ENCODE data around the gene BCKDHB.

Gene BCKDHB

GRCh38 chr6:80338201-80338836, 231.8 kb downstream of the BCKDHB start:
- no peaks in the 10 kb centered on the region for H3K27me3 ChIP-seq (replicated peaks; ENCODE audit: control insufficient read depth, insufficient read depth, low read length)
- no peaks in the 10 kb centered on the region for H3K36me3 ChIP-seq (ENCODE audit: control insufficient read depth, insufficient read depth, low read length)
- no peak overlapping the region for H3K4me3 ChIP-seq (replicated peaks; ENCODE audit: low read depth, low read length)
- peak; percentile 22 for DNase-seq (ENCODE audit: extremely low read depth, insufficient read length)
- TF ChIP-seq, protein P1, sequence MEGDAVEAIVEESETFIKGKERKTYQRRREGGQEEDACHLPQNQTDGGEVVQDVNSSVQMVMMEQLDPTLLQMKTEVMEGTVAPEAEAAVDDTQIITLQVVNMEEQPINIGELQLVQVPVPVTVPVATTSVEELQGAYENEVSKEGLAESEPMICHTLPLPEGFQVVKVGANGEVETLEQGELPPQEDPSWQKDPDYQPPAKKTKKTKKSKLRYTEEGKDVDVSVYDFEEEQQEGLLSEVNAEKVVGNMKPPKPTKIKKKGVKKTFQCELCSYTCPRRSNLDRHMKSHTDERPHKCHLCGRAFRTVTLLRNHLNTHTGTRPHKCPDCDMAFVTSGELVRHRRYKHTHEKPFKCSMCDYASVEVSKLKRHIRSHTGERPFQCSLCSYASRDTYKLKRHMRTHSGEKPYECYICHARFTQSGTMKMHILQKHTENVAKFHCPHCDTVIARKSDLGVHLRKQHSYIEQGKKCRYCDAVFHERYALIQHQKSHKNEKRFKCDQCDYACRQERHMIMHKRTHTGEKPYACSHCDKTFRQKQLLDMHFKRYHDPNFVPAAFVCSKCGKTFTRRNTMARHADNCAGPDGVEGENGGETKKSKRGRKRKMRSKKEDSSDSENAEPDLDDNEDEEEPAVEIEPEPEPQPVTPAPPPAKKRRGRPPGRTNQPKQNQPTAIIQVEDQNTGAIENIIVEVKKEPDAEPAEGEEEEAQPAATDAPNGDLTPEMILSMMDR (IDR thresholded peaks at IDR 0.05; ENCODE audit: insufficient read depth, low read length, poor library complexity, severe bottlenecking): peak; percentile 86

DNA sequence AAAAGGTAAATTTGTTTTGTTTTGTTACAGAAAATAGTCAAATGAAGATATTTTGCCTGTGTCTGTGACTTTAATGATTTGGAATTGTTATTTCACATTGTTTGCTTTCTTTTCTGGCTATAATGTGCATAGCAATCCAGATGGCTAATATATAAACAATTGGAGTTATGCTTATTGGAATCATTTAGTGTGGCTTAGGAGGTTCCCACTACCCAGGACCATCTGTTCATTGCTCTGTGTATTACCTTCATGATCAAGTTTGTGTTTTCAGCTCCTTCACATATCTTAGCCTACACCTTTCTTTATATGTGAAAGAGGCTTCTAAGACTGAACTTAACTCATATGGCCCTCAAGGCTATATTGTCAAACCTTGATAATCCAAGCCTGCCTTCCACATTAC, 232.9 kb downstream of the BCKDHB start:
- Histone ChIP-seq H3K27me3 (replicated peaks; ENCODE audit: control insufficient read depth, insufficient read depth, low read length) (no peaks in the 10 kb centered on the region), H3K4me3 (replicated peaks; ENCODE audit: low read depth, low read length) (no peak overlapping the region), H3K36me3 (ENCODE audit: control insufficient read depth, insufficient read depth, low read length) (no peaks in the 10 kb centered on the region)
- TF ChIP-seq, protein P1 (IDR thresholded peaks at IDR 0.05; ENCODE audit: insufficient read depth, low read length, poor library complexity, severe bottlenecking): no peak
- no peak for DNase-seq (ENCODE audit: extremely low read depth, insufficient read length)

DNA sequence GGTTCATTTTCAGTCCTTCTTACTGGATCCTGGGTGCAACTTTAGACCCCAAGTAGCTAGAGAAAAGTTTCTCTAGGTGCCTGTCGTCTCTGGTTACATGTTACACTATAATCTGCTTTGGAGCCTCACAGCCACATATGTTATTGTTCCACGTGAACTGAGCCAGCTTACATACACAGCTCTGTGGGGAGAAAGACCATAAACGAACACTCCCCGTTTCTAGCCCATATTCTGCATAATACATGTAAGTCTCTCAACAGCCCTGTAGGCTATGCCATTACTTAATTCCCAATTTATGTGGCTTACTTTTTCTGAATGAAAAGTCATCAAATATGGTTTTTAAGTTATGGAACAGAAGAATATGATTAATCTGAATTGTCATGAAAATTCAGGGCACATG, 233.8 kb downstream of the BCKDHB start:
- TF ChIP-seq, protein P1 (IDR thresholded peaks at IDR 0.05; ENCODE audit: insufficient read depth, low read length, poor library complexity, severe bottlenecking): no peak
- Histone ChIP-seq H3K36me3 (ENCODE audit: control insufficient read depth, insufficient read depth, low read length) (no peaks in the 10 kb centered on the region), H3K4me3 (replicated peaks; ENCODE audit: low read depth, low read length) (no peak overlapping the region), H3K27me3 (replicated peaks; ENCODE audit: control insufficient read depth, insufficient read depth, low read length) (no peaks in the 10 kb centered on the region)
- DNase-seq (ENCODE audit: extremely low read depth, insufficient read length): no peak

GRCh38 chr6:80340686-80341085, 234.2 kb downstream of the BCKDHB start:
- H3K4me3 ChIP-seq (replicated peaks; ENCODE audit: low read depth, low read length): no peak overlapping the region
- no peaks in the 10 kb centered on the region for H3K36me3 ChIP-seq (ENCODE audit: control insufficient read depth, insufficient read depth, low read length)
- no peaks in the 10 kb centered on the region for H3K27me3 ChIP-seq (replicated peaks; ENCODE audit: control insufficient read depth, insufficient read depth, low read length)
- TF ChIP-seq, protein P1 (IDR thresholded peaks at IDR 0.05; ENCODE audit: insufficient read depth, low read length, poor library complexity, severe bottlenecking): no peak
- DNase-seq (ENCODE audit: extremely low read depth, insufficient read length): no peak

- no peak for DNase-seq (ENCODE audit: extremely low read depth, insufficient read length)
- TF ChIP-seq, protein P1 (IDR thresholded peaks at IDR 0.05; ENCODE audit: insufficient read depth, low read length, poor library complexity, severe bottlenecking): no peak
Measured at GRCh38 chr6:80341330-80341729, 234.9 kb downstream of the BCKDHB start.

DNA sequence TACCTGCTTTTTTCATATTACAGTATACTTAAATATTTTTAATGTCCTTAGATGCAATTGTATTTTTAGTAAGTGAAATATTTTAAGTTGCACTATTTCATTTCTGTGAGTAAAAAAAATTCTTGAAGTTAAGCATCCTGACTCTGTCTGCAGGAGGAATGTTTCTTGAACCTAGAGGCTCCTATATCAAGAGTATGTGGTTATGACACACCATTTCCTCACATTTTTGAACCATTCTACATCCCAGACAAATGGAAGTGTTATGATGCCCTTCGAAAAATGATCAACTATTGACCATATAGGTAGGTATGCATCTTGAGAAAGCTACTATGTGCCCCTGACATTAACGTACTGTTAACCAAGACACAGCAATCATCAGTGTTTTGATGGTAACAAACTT, 237.0 kb downstream of the BCKDHB start:
- H3K27me3 ChIP-seq (replicated peaks; ENCODE audit: control insufficient read depth, insufficient read depth, low read length): no peaks in the 10 kb centered on the region
- TF ChIP-seq, protein P1 (IDR thresholded peaks at IDR 0.05; ENCODE audit: insufficient read depth, low read length, poor library complexity, severe bottlenecking): no peak
- no peaks in the 10 kb centered on the region for H3K36me3 ChIP-seq (ENCODE audit: control insufficient read depth, insufficient read depth, low read length)
- H3K4me3 ChIP-seq (replicated peaks; ENCODE audit: low read depth, low read length): no peak overlapping the region
- DNase-seq (ENCODE audit: extremely low read depth, insufficient read length): no peak

More at GRCh38 chr6:80341330-80341729, 234.9 kb downstream of the BCKDHB start:
- Histone ChIP-seq H3K27me3 (replicated peaks; ENCODE audit: control insufficient read depth, insufficient read depth, low read length) (no peaks in the 10 kb centered on the region), H3K4me3 (replicated peaks; ENCODE audit: low read depth, low read length) (no peak overlapping the region), H3K36me3 (ENCODE audit: control insufficient read depth, insufficient read depth, low read length) (no peaks in the 10 kb centered on the region)

Data from GM06990 (cell line).